Measurements from ENCODE around the gene ARRDC3. TPM values are rescaled to one million over a fixed set of nuclear protein-coding genes. Genes with fewer than 3 reads are reported as not detected.

ARRDC3 gene
- total RNA-seq, 2 experiments from 2014 or later = 46.5 to 47.1 TPM

- peak; percentile 49 for DNase-seq
- Mint-ChIP-seq H3K4me3 (peak overlapping the region; percentile 87), H3K4me1 (peaks cover 29% of the 10 kb centered on the region), H3K36me3 (ENCODE audit: low read depth) (peaks cover 32% of the 10 kb centered on the region), H3K9me3 (no peaks in the 10 kb centered on the region), H3K27ac (peak overlapping the region; percentile 97), H3K27me3 (no peaks in the 10 kb centered on the region)
- CTCF ChIA-PET = interaction anchor here (0.7 to 8.1 kb wide), 11 partner anchors 36 to 517 kb away, joined by 3 to 243 read pairs (median 30); no protein-coding TSS in a partner anchor
- POLR2A ChIA-PET = interaction anchor here (0.6 to 4.8 kb wide), 42 partner anchors 9 to 972 kb away, joined by 3 to 192 read pairs (median 4); partner anchors contain the start of genes CETN3, MBLAC2 and POLR3G
These were observed 539 bp downstream of the ARRDC3 start for GRCh38 chr5:91382530-91383026.

GRCh38 chr5:91381774-91382359 is 1.2 kb downstream of the ARRDC3 start:
- POLR2A ChIA-PET = interaction anchor here (0.8 to 4.8 kb wide), 16 partner anchors 12 to 972 kb away, joined by 3 to 192 read pairs (median 32); partner anchors contain the start of gene CETN3
- Mint-ChIP-seq H3K4me3 (peak overlapping the region; percentile 87), H3K27me3 (no peaks in the 10 kb centered on the region)

GRCh38 chr5:91381239-91381773 is 1.8 kb downstream of the ARRDC3 start:
- POLR2A ChIA-PET = interaction anchor here (0.6 to 3.6 kb wide), 27 partner anchors 9 to 971 kb away, joined by 3 to 184 read pairs (median 6); partner anchors contain the start of genes CETN3, LYSMD3, MBLAC2 and POLR3G
- Mint-ChIP-seq H3K36me3 (ENCODE audit: low read depth) (peaks cover 42% of the 10 kb centered on the region), H3K9me3 (no peaks in the 10 kb centered on the region), H3K27me3 (no peaks in the 10 kb centered on the region), H3K4me1 (peaks cover 36% of the 10 kb centered on the region), H3K4me3 (peak overlapping the region; percentile 87), H3K27ac (peak overlapping the region; percentile 97)
- CTCF ChIA-PET = interaction anchor here (0.9 to 1.4 kb wide), 5 partner anchors 9 to 101 kb away, joined by 3 to 5 read pairs (median 4); no protein-coding TSS in a partner anchor
- DNase-seq = no peak

More at GRCh38 chr5:91381774-91382359, 1.2 kb downstream of the ARRDC3 start:
- Mint-ChIP-seq H3K36me3 (ENCODE audit: low read depth) (peaks cover 39% of the 10 kb centered on the region), H3K27ac (peak overlapping the region; percentile 97), H3K9me3 (no peaks in the 10 kb centered on the region), H3K4me1 (peaks cover 36% of the 10 kb centered on the region)
- peak; percentile 86 for DNase-seq
- CTCF ChIA-PET = interaction anchor here (6.5 to 7.7 kb wide), 2 partner anchors 155 to 162 kb away, joined by 129 to 243 read pairs; no protein-coding TSS in a partner anchor

- Mint-ChIP-seq H3K27me3 (no peaks in the 10 kb centered on the region), H3K36me3 (ENCODE audit: low read depth) (peaks cover 45% of the 10 kb centered on the region), H3K4me1 (peaks cover 35% of the 10 kb centered on the region), H3K4me3 (peak overlapping the region; percentile 87), H3K9me3 (no peaks in the 10 kb centered on the region), H3K27ac (peak overlapping the region; percentile 97)
- DNase-seq = peak; percentile 99
- ChIA-PET CTCF (interaction anchor here (0.9 to 1.4 kb wide), 8 partner anchors 10 to 154 kb away, joined by 3 to 5 read pairs (median 3); no protein-coding TSS in a partner anchor), POLR2A (interaction anchor here (0.6 to 3.6 kb wide), 36 partner anchors 9 to 971 kb away, joined by 3 to 184 read pairs (median 6); partner anchors contain the start of genes CETN3, LYSMD3, MBLAC2 and POLR3G)
These were observed 2.5 kb downstream of the ARRDC3 start for GRCh38 chr5:91380491-91381238.

- H3K36me3 Mint-ChIP-seq (ENCODE audit: low read depth) = peaks cover 49% of the 10 kb centered on the region
- no peaks in the 10 kb centered on the region for H3K27me3 Mint-ChIP-seq
- H3K9me3 Mint-ChIP-seq = no peaks in the 10 kb centered on the region
- POLR2A ChIA-PET = interaction anchor here (0.7 to 3.6 kb wide), 31 partner anchors 9 to 970 kb away, joined by 3 to 184 read pairs (median 5); partner anchors contain the start of genes CETN3 and LYSMD3
- peak overlapping the region; percentile 97 for H3K27ac Mint-ChIP-seq
- H3K4me1 Mint-ChIP-seq = peaks cover 36% of the 10 kb centered on the region
- DNase-seq = peak; percentile 98
- peak overlapping the region; percentile 87 for H3K4me3 Mint-ChIP-seq
- CTCF ChIA-PET = interaction anchor here (0.7 to 1.4 kb wide), 7 partner anchors 51 to 160 kb away, joined by 3 to 5 read pairs (median 4); no protein-coding TSS in a partner anchor
These were observed 3.1 kb downstream of the ARRDC3 start for GRCh38 chr5:91379914-91380490.

GRCh38 chr5:91379246-91379913 is 3.7 kb downstream of the ARRDC3 start:
- no peak for DNase-seq
- no peaks in the 10 kb centered on the region for H3K9me3 Mint-ChIP-seq
- ChIA-PET CTCF (interaction anchor here (0.6 to 1.6 kb wide), 7 partner anchors 10 to 160 kb away, joined by 3 to 8 read pairs (median 4); no protein-coding TSS in a partner anchor), POLR2A (interaction anchor here (0.7 to 3.6 kb wide), 28 partner anchors 8 to 970 kb away, joined by 3 to 184 read pairs (median 7); partner anchors contain the start of gene CETN3)
- H3K4me3 Mint-ChIP-seq = peak overlapping the region; percentile 86
- peak overlapping the region; percentile 97 for H3K27ac Mint-ChIP-seq
- H3K27me3 Mint-ChIP-seq = no peaks in the 10 kb centered on the region
- H3K36me3 Mint-ChIP-seq (ENCODE audit: low read depth) = peaks cover 55% of the 10 kb centered on the region
- peaks cover 35% of the 10 kb centered on the region for H3K4me1 Mint-ChIP-seq

- Mint-ChIP-seq H3K4me1 (peaks cover 32% of the 10 kb centered on the region), H3K27me3 (no peaks in the 10 kb centered on the region), H3K27ac (peak overlapping the region; percentile 97), H3K36me3 (ENCODE audit: low read depth) (peaks cover 60% of the 10 kb centered on the region), H3K4me3 (peak overlapping the region; percentile 86), H3K9me3 (no peaks in the 10 kb centered on the region)
- ChIA-PET POLR2A (interaction anchor here (0.7 to 3.6 kb wide), 7 partner anchors 8 to 98 kb away, joined by 3 to 184 read pairs (median 4); no protein-coding TSS in a partner anchor), CTCF (interaction anchor here (0.6 to 2.2 kb wide), 7 partner anchors 9 to 159 kb away, joined by 3 to 8 read pairs (median 4); no protein-coding TSS in a partner anchor)
- DNase-seq = no peak
These were observed 4.3 kb downstream of the ARRDC3 start for GRCh38 chr5:91378752-91379211.

- Mint-ChIP-seq H3K36me3 (ENCODE audit: low read depth) (peaks cover 76% of the 10 kb centered on the region), H3K4me3 (no peak overlapping the region), H3K9me3 (no peaks in the 10 kb centered on the region), H3K27ac (no peak overlapping the region), H3K4me1 (peaks cover 46% of the 10 kb centered on the region), H3K27me3 (no peaks in the 10 kb centered on the region)
- no peak for DNase-seq
- CTCF ChIA-PET = interaction anchor here (0.9 to 1.6 kb wide), 4 partner anchors 9 to 148 kb away, joined by 3 to 6 read pairs (median 4); no protein-coding TSS in a partner anchor
- POLR2A ChIA-PET = interaction anchor here (0.9 to 3.7 kb wide), 5 partner anchors 9 to 94 kb away, joined by 3 to 39 read pairs (median 4); partner anchors contain the start of gene ARRDC3
These were observed 8.1 kb downstream of the ARRDC3 start for GRCh38 chr5:91374893-91375520.

- H3K36me3 Mint-ChIP-seq (ENCODE audit: low read depth) = peaks cover 78% of the 10 kb centered on the region
- H3K4me1 Mint-ChIP-seq = peaks cover 45% of the 10 kb centered on the region
- no peaks in the 10 kb centered on the region for H3K9me3 Mint-ChIP-seq
- H3K27ac Mint-ChIP-seq = no peak overlapping the region
- H3K4me3 Mint-ChIP-seq = no peak overlapping the region
- H3K27me3 Mint-ChIP-seq = no peaks in the 10 kb centered on the region
- ChIA-PET POLR2A (interaction anchor here (1.1 to 3.7 kb wide), 3 partner anchors 10 to 94 kb away, joined by 3 to 39 read pairs (median 7); partner anchors contain the start of gene ARRDC3), CTCF (interaction anchor here (1.6 kb wide), 1 partner anchor 146 kb away, joined by 5 read pairs; no protein-coding TSS in a partner anchor)
- no peak for DNase-seq
These were observed 9.5 kb downstream of the ARRDC3 start for GRCh38 chr5:91373600-91373999.

- peaks cover 82% of the 10 kb centered on the region for H3K36me3 Mint-ChIP-seq (ENCODE audit: low read depth)
- ChIA-PET CTCF (interaction anchor here (1.2 to 2.9 kb wide), 2 partner anchors 12 to 147 kb away, joined by 4 to 14 read pairs; no protein-coding TSS in a partner anchor), POLR2A (interaction anchor here (1.1 to 3.7 kb wide), 3 partner anchors 11 to 93 kb away, joined by 3 to 39 read pairs (median 7); partner anchors contain the start of gene ARRDC3)
- H3K4me3 Mint-ChIP-seq = no peak overlapping the region
- no peak for DNase-seq
- peaks cover 44% of the 10 kb centered on the region for H3K4me1 Mint-ChIP-seq
- no peaks in the 10 kb centered on the region for H3K27me3 Mint-ChIP-seq
- no peaks in the 10 kb centered on the region for H3K9me3 Mint-ChIP-seq
- H3K27ac Mint-ChIP-seq = no peak overlapping the region
These were observed 10.1 kb downstream of the ARRDC3 start for GRCh38 chr5:91373006-91373405.

All from activated CD4-positive, alpha-beta memory T cell treated with anti-CD3 and anti-CD28 coated beads, Interleukin-2, amount 10 ng/mL, durations not matched to agents 7 days and 5 days (primary cell).